ENCODE measurements around the gene ADAP1. TPM values are rescaled to one million over a fixed set of nuclear protein-coding genes. Genes with fewer than 3 reads are reported as not detected.

The ADAP1 gene
- total RNA-seq, 4 donors from 2014 or later, result 44.8 to 106 (median 60.1) TPM

- ATAC-seq, result no peak
- TF ChIP-seq CTCF (IDR thresholded peaks at IDR 0.05) (no peak), POLR2AphosphoS5 (IDR thresholded peaks at IDR 0.05) (no peak), EP300 (IDR thresholded peaks at IDR 0.05) (no peak), POLR2A (IDR thresholded peaks at IDR 0.05) (no peak)
- Histone ChIP-seq H3K9me3 (no peaks in the 10 kb centered on the region), H3K4me1 (peaks cover 0 to 8% (median 5%) of the 10 kb centered on the region in 3 donors), H3K36me3 (peaks cover 0 to 92% of the 10 kb centered on the region in 2 donors), H3K27ac (no peak overlapping the region), H3K27me3 (no peaks in the 10 kb centered on the region), H3K4me3 (no peak overlapping the region)
- WGBS, 2 donors (ENCODE audit: low coverage in 1 of 2), result 89 to 95% methylated on average over 24 to 35 of the region's 48 CpGs
These were observed 61.6 kb downstream of the ADAP1 start for GRCh38 chr7:892648-893593.

DNA sequence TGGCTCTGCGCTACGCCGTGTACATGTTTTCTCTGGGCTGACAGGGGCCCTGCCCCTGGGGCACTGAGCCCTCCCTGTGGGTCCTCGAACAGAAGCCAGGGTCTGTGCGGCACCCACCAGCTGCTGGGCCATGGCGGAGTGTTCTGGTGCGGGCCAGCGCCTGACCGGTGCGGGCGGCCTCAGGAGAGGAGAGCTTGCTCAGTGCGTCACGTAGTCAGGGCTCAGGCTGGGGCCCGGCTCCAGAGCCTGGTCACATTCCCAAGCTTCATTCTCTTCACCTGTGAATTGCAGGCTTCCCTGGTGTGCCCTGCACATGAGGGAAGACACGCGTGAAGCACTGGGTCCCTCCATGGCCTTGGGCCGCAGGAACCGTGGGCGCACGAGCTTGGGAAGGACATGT lies 62.7 kb downstream of the ADAP1 start:
- WGBS, 2 donors (ENCODE audit: low coverage in 1 of 2), result 95% methylated on average over 4 of the region's 20 CpGs; no CpG with 5 or more reads in 1 of the 2 donors
- H3K36me3 ChIP-seq, result peaks cover 0 to 93% of the 10 kb centered on the region in 2 donors
- TF ChIP-seq POLR2AphosphoS5 (IDR thresholded peaks at IDR 0.05), result no peak
- TF ChIP-seq POLR2A (IDR thresholded peaks at IDR 0.05), result no peak
- no peak for TF ChIP-seq CTCF (IDR thresholded peaks at IDR 0.05)
- no peak for TF ChIP-seq EP300 (IDR thresholded peaks at IDR 0.05)
- no peaks in the 10 kb centered on the region for H3K27me3 ChIP-seq
- H3K27ac ChIP-seq, result no peak overlapping the region
- H3K4me3 ChIP-seq, result no peak overlapping the region
- ATAC-seq, result no peak
- no peaks in the 10 kb centered on the region for H3K4me1 ChIP-seq
- no peaks in the 10 kb centered on the region for H3K9me3 ChIP-seq

DNA sequence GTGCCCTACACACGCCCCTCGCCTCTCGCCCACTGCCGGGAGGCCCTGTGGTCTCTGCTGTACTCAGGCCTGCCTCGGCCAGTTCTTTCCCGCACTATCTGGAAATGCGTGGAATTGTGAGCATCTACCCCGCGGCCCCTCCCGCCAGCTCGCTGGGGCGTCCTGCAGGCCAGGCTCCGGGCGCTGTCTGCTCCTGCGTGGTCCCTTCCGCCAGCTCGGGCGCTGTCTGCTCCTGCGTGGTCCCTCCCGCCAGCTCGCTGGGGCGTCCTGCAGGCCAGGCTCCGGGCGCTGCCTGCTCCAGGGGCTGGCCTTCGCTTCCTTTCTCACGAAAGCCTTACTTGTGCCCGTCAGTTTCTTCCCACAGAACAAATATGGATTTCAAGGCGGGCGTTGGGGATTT lies 63.2 kb downstream of the ADAP1 start:
- Histone ChIP-seq H3K27me3 (no peaks in the 10 kb centered on the region), H3K4me1 (peaks cover 0 to 1% (median 0%) of the 10 kb centered on the region in 3 donors), H3K27ac (no peak overlapping the region), H3K9me3 (no peaks in the 10 kb centered on the region), H3K36me3 (peaks cover 0 to 93% of the 10 kb centered on the region in 2 donors), H3K4me3 (no peak overlapping the region)
- WGBS, 2 donors (ENCODE audit: low coverage in 1 of 2), result no CpG with 5 or more reads among the region's 29 CpGs
- no peak for TF ChIP-seq POLR2A (IDR thresholded peaks at IDR 0.05)
- no peak for TF ChIP-seq EP300 (IDR thresholded peaks at IDR 0.05)
- no peak for TF ChIP-seq POLR2AphosphoS5 (IDR thresholded peaks at IDR 0.05)
- TF ChIP-seq CTCF (IDR thresholded peaks at IDR 0.05), result no peak
- ATAC-seq, result no peak

DNA sequence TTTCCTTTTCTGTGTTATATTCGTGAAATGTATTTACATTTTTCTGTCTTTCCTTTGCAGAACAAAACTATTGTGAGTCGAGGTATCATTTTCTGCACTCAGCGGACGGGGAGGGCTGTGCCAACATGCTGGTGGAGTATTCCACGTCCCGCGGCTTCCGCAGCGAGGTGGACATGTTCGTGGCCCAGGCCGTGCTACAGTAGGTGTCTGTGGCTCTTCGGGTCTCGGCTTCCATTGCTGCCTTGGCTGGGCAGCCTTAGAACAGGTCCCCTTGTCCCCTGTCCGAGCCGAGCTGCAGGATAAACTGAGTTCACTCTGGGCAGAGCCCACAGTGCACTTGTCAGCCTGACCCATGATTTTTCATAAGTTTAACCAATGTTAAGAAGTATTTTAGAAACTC lies 63.6 kb downstream of the ADAP1 start:
- H3K36me3 ChIP-seq, result peaks cover 0 to 93% of the 10 kb centered on the region in 2 donors
- TF ChIP-seq POLR2AphosphoS5 (IDR thresholded peaks at IDR 0.05) (no peak), EP300 (IDR thresholded peaks at IDR 0.05) (no peak), CTCF (IDR thresholded peaks at IDR 0.05) (no peak), POLR2A (IDR thresholded peaks at IDR 0.05) (no peak)
- WGBS, 2 donors (ENCODE audit: low coverage in 1 of 2), result 87 to 89% methylated on average over 3 to 13 of the region's 15 CpGs

More for the DNA sequence above, 63.6 kb downstream of the ADAP1 start:
- no peak overlapping the region for H3K27ac ChIP-seq
- ATAC-seq, result no peak
- H3K4me3 ChIP-seq, result no peak overlapping the region
- no peaks in the 10 kb centered on the region for H3K27me3 ChIP-seq
- H3K4me1 ChIP-seq, result peaks cover 0 to 6% (median 0%) of the 10 kb centered on the region in 3 donors
- no peaks in the 10 kb centered on the region for H3K9me3 ChIP-seq

Data from gastroesophageal sphincter (tissue), 4 donors.